Panc1 (cell line): ENCODE results near the gene ADK. TPM values are rescaled to one million over a fixed set of nuclear protein-coding genes. Genes with fewer than 3 reads are reported as not detected.
"Not testable (repeated sequence)": the region's sequence is repeated elsewhere in the genome, so short reads cannot be mapped to it uniquely, and the experiment has no call there.

Source experiments
- ATAC-seq: fragments of 200-7000 bp; cut with Tn5 transposase; 2 replicates; pipeline ENCODE4 v1.9.1; 2020; ENCODE audit warnings: mild to moderate bottlenecking, moderate library complexity
- BruUV-seq: library from RNA; stranded (reverse); fragments of 400-500 nt; replicated peaks from 2 replicates; lab custom pipeline; 2021; lab: Mats Ljungman, UMichigan
- CTCF ChIA-PET: fragments of 300-600 bp; sonication (Branson Sonifier 250); formaldehyde crosslinking; loops from one replicate; lab custom pipeline; 2022; ENCODE audit warnings: antibody characterized with exemption; lab: Charles Lee
- POLR2A ChIA-PET: fragments of 300-600 bp; sonication (Branson Sonifier 250); formaldehyde crosslinking; loops from one replicate; lab custom pipeline; 2022; ENCODE audit warnings: antibody characterized with exemption; lab: Charles Lee
- DNase-seq: peaks from one replicate; pipeline ENCODE4 v3.0.0-alpha.2; 2010; ENCODE audit warnings: low read depth, low spot score
- H3K27ac ChIP-seq: 2 replicates; pipeline ENCODE4 v1.5.1; 2011; ENCODE audit warnings: mild to moderate bottlenecking, low read length, inconsistent platforms
- H3K27me3 ChIP-seq: fragments of 200-500 bp; sonication (Bioruptor generic); 2 replicates; pipeline ENCODE4 v1.6.0; 2014; ENCODE audit warnings: low read length, inconsistent platforms; ENCODE audit not compliant: control insufficient read depth, insufficient read depth
- H3K36me3 ChIP-seq: fragments of 200-500 bp; sonication (Bioruptor generic); 2 replicates; pipeline ENCODE4 v1.5.1; 2014; ENCODE audit warnings: inconsistent platforms, mild to moderate bottlenecking, low read length, moderate library complexity; ENCODE audit not compliant: control insufficient read depth, insufficient read depth
- H3K4me1 ChIP-seq: 2 replicates; pipeline ENCODE4 v1.5.1; 2011; ENCODE audit warnings: inconsistent platforms, mild to moderate bottlenecking, low read length, moderate library complexity; ENCODE audit not compliant: control insufficient read depth, insufficient read depth
- H3K4me3 ChIP-seq, 2 experiments: 2 replicates each; pipeline ENCODE4 v1.5.1; 2011 to 2012; ENCODE audit warnings: low read depth in 2 of 2, low read length in 2 of 2, mild to moderate bottlenecking in 2 of 2, inconsistent platforms in 1 of 2, moderate library complexity in 1 of 2
- H3K9me3 ChIP-seq: fragments of 200-500 bp; sonication (Bioruptor generic); 2 replicates; pipeline ENCODE4 v1.5.1; 2014; ENCODE audit warnings: low read depth, mild to moderate bottlenecking, inconsistent platforms, low read length, moderate library complexity; ENCODE audit not compliant: control insufficient read depth, insufficient read depth
- POLR2AphosphoS5 ChIP-seq: IDR thresholded peaks from 2 replicates; pipeline ENCODE4 v1.6.1; 2012; ENCODE audit warnings: mild to moderate bottlenecking, low read depth, low read length, moderate library complexity
- SIN3A ChIP-seq: IDR thresholded peaks from 2 replicates; pipeline ENCODE4 v1.6.1; 2012; ENCODE audit warnings: low read depth, mild to moderate bottlenecking, low read length, moderate library complexity, borderline replicate concordance; ENCODE audit not compliant: insufficient read depth
- TCF7L2 ChIP-seq: IDR thresholded peaks from 2 replicates; pipeline ENCODE4 v1.6.1; 2011; ENCODE audit warnings: mild to moderate bottlenecking, low read depth, low read length, inconsistent platforms
- in situ Hi-C: cut with HindIII; loops from 2 replicates; pipeline ENCODE4 v1.10.0; 2016; ENCODE audit warnings: low sequenced_read_pairs, low pct_unique_long_range_greater_than_20kb
- intact Hi-C: fragments of 100-400 bp; cut with micrococcal nuclease; formaldehyde crosslinking; loops from one replicate; pipeline ENCODE4 v1.10.0; 2022; ENCODE audit not compliant: unreplicated experiment
- total RNA-seq: library from RNA; stranded (reverse); gene quantifications from one replicate; pipeline ENCODE4 v1.2.1, GENCODE V29; 2021; ENCODE audit not compliant: unreplicated experiment
- TF ChIP-seq, protein P1 (sequence below), 2 experiments: IDR thresholded peaks; 2 replicates each; pipeline ENCODE4 v1.6.1; 2011 to 2012; ENCODE audit warnings: low read depth in 2 of 2, control low read depth in 1 of 2, low read length in 1 of 2, mild to moderate bottlenecking in 1 of 2, moderate library complexity in 1 of 2; ENCODE audit not compliant: insufficient read depth in 1 of 2
- TF ChIP-seq, protein P2 (sequence below): fragments of 450-650 bp; IDR thresholded peaks from 2 replicates; pipeline ENCODE4 v1.5.1; 2017; ENCODE audit warnings: mild to moderate bottlenecking

Gene ADK
- total RNA-seq, 1 experiment from 2014 or later = 64.5 TPM

DNA sequence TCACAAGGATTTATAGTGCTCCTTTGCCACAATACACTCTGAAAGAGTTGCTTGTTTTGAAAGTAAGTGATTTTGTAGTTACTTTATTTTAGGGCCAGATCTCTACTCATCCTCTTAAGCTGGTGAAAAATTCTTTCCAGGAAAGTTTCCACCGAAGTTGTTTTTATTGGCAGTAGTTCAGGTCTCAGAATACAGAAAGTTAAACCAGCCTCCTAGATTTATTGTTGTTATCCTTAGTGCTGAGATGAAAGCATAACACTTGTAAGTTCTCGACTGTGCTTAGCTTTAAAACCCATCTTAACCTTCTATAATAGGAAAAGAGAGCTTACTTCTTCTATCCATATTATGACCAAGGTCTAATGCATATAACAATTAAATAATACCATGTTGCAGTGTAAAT, 5.9 kb upstream of the ADK start:
- no peak for ATAC-seq
- H3K9me3 ChIP-seq = no peaks in the 10 kb centered on the region
- peaks cover 23% of the 10 kb centered on the region; the same call in 1 of the 2 replicates for H3K4me1 ChIP-seq
- POLR2A ChIA-PET = interaction anchor here (0.6 to 0.7 kb wide), 2 partner anchors 84 to 256 kb away, joined by 4 to 8 read pairs; no protein-coding TSS in a partner anchor
- intact Hi-C loops (no loop called here), in situ Hi-C loops (no loop called here)
- BruUV-seq = TSS peak; percentile 7
- no peak for DNase-seq
- TF ChIP-seq, protein P1, sequence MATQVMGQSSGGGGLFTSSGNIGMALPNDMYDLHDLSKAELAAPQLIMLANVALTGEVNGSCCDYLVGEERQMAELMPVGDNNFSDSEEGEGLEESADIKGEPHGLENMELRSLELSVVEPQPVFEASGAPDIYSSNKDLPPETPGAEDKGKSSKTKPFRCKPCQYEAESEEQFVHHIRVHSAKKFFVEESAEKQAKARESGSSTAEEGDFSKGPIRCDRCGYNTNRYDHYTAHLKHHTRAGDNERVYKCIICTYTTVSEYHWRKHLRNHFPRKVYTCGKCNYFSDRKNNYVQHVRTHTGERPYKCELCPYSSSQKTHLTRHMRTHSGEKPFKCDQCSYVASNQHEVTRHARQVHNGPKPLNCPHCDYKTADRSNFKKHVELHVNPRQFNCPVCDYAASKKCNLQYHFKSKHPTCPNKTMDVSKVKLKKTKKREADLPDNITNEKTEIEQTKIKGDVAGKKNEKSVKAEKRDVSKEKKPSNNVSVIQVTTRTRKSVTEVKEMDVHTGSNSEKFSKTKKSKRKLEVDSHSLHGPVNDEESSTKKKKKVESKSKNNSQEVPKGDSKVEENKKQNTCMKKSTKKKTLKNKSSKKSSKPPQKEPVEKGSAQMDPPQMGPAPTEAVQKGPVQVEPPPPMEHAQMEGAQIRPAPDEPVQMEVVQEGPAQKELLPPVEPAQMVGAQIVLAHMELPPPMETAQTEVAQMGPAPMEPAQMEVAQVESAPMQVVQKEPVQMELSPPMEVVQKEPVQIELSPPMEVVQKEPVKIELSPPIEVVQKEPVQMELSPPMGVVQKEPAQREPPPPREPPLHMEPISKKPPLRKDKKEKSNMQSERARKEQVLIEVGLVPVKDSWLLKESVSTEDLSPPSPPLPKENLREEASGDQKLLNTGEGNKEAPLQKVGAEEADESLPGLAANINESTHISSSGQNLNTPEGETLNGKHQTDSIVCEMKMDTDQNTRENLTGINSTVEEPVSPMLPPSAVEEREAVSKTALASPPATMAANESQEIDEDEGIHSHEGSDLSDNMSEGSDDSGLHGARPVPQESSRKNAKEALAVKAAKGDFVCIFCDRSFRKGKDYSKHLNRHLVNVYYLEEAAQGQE (IDR thresholded peaks at IDR 0.05; ENCODE audit: insufficient read depth in 1 of 2, low read depth in 2 of 2, low read length in 1 of 2) = no peak
- TF ChIP-seq TCF7L2 (no peak), POLR2AphosphoS5 (no peak), SIN3A (no peak)
- H3K27ac ChIP-seq = no peak overlapping the region
- peaks cover 3% of the 10 kb centered on the region; the same call in 1 of the 2 replicates for H3K36me3 ChIP-seq
- CTCF ChIA-PET = no interaction called here
- no peaks in the 10 kb centered on the region for H3K27me3 ChIP-seq
- no peak overlapping the region for H3K4me3 ChIP-seq

- H3K36me3 ChIP-seq, DNase-seq, H3K4me3 ChIP-seq, H3K27ac ChIP-seq, H3K27me3 ChIP-seq, BruUV-seq, intact Hi-C loops, H3K9me3 ChIP-seq, ATAC-seq, in situ Hi-C loops: not testable (repeated sequence)
- ChIA-PET CTCF (interaction anchor here (1.4 kb wide), 1 partner anchor 87 kb away, joined by 4 read pairs; no protein-coding TSS in a partner anchor), POLR2A (interaction anchor here (0.6 kb wide), 1 partner anchor 165 kb away, joined by 4 read pairs; no protein-coding TSS in a partner anchor)
- H3K4me1 ChIP-seq = peaks cover 24% of the 10 kb centered on the region
Observed at GRCh38 chr10:74146980-74147379, 4.0 kb upstream of the ADK start.

DNA sequence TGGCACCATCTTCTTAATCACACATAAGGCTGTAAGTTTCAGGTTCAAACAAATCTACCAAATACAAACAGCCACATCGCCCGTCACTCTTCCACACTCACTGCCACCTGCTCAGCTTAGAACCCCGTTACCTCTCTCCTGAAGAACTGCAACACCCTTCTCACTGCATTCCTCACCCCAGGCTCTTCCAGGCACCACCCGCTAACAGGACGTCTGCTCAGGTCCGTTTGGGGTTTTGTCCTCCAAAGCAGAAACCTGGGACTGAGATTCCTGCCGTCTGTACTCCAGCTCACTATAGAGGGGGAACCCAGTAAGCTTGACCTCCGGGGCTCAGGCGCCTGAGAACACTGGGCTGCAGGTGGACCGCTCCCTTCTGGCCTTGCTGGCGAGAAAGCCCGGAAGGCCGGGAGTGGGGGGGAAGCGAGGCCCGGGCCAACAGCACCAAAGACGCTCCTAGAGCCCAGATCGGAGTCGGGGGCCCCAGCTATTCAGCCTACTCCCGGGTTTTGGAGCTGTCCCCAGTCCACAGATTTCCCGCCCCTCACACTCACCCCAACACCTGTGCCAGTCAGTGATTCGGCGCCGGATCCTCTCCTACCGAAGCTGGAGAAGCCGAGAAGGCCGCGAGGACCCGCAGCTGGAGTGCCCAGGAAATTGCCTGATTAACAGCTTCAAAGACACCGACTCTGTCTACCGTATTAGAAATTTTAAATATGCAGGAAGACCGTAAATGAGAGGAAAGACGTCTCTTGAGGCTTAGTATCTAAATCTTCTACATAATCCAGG, 624 bp upstream of the ADK start, which contains the start of gene AP3M1:
Gene AP3M1 (minus strand): TSS at position 625 of the 786 bp plus-strand sequence. CDS start 12,449 bp downstream, outside the sequence.
- TF ChIP-seq, protein P2, sequence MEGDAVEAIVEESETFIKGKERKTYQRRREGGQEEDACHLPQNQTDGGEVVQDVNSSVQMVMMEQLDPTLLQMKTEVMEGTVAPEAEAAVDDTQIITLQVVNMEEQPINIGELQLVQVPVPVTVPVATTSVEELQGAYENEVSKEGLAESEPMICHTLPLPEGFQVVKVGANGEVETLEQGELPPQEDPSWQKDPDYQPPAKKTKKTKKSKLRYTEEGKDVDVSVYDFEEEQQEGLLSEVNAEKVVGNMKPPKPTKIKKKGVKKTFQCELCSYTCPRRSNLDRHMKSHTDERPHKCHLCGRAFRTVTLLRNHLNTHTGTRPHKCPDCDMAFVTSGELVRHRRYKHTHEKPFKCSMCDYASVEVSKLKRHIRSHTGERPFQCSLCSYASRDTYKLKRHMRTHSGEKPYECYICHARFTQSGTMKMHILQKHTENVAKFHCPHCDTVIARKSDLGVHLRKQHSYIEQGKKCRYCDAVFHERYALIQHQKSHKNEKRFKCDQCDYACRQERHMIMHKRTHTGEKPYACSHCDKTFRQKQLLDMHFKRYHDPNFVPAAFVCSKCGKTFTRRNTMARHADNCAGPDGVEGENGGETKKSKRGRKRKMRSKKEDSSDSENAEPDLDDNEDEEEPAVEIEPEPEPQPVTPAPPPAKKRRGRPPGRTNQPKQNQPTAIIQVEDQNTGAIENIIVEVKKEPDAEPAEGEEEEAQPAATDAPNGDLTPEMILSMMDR = no peak
- TF ChIP-seq SIN3A = 0 out of 2 replicates have a peak, but pooled peaks have one; percentile 46
- peak; percentile 100 for TF ChIP-seq TCF7L2
- TF ChIP-seq POLR2AphosphoS5 = no peak; the same call in 1 of the 2 replicates
- BruUV-seq = no TSS peak
- peaks cover 38% of the 10 kb centered on the region for H3K4me1 ChIP-seq
- DNase-seq (peak; percentile 8), ATAC-seq (peak; percentile 82)
- CTCF ChIA-PET = interaction anchor here (1.0 kb wide), 1 partner anchor 84 kb away, joined by 3 read pairs; no protein-coding TSS in a partner anchor
- in situ Hi-C loops (no loop called here), intact Hi-C loops (no loop called here)
- no peaks in the 10 kb centered on the region for H3K9me3 ChIP-seq
- POLR2A ChIA-PET = interaction anchor here (0.6 to 0.8 kb wide), 2 partner anchors 26 to 28 kb away, joined by 3 to 6 read pairs; no protein-coding TSS in a partner anchor
- no peaks in the 10 kb centered on the region for H3K27me3 ChIP-seq
- H3K36me3 ChIP-seq = peaks cover 3% of the 10 kb centered on the region; the same call in 1 of the 2 replicates
- peak within 1 kb of the TSS; percentile 96 for H3K27ac ChIP-seq
- H3K4me3 ChIP-seq = peak within 1 kb of the TSS; percentile 88 to 97
